ENCODE data around the gene PPP2R3C.
A peak's percentile ranks its signal among the peaks of the same experiment; 100 is the strongest.

The PPP2R3C gene

DNA sequence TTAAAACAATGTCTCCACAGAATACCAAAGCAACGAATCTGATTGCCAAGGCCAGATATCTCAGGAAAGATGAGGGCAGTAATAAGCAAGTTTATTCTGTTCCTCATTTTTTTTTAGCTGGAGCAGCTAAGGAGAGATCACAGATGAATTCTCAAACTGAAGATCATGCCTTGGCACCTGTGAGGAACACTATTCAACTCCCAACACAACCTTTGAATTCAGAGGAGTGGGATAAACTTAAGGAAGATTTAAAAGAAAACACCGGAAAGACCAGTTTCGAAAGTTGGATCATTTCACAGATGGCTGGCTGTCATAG is 1.6 kb upstream of the PPP2R3C start:
- no peak for DNase-seq (ENCODE audit: low read depth, low spot score)
- Histone ChIP-seq H3K4me1 (ENCODE audit: insufficient read depth, insufficient read length) (no peaks in the 10 kb centered on the region), H3K9ac (ENCODE audit: insufficient read length, low read depth) (peak overlapping the region; percentile 92), H3K36me3 (ENCODE audit: insufficient read depth, insufficient read length, low read length) (peaks cover 17% of the 10 kb centered on the region), H3K9me3 (ENCODE audit: insufficient read depth, low read length) (no peaks in the 10 kb centered on the region), H3K4me3 (ENCODE audit: insufficient read length, low read depth) (peak overlapping the region; percentile 67), H3K27me3 (ENCODE audit: insufficient read depth, insufficient read length) (no peaks in the 10 kb centered on the region)
- TF ChIP-seq ZNF274 (IDR thresholded peaks at IDR 0.05; ENCODE audit: low read depth, low read length): no peak
- TF ChIP-seq YY1 (IDR thresholded peaks at IDR 0.05; ENCODE audit: insufficient read depth, insufficient read length): no peak
- no peak for TF ChIP-seq SUZ12 (IDR thresholded peaks at IDR 0.05; ENCODE audit: extremely low read depth, insufficient read depth, insufficient read length)

DNA sequence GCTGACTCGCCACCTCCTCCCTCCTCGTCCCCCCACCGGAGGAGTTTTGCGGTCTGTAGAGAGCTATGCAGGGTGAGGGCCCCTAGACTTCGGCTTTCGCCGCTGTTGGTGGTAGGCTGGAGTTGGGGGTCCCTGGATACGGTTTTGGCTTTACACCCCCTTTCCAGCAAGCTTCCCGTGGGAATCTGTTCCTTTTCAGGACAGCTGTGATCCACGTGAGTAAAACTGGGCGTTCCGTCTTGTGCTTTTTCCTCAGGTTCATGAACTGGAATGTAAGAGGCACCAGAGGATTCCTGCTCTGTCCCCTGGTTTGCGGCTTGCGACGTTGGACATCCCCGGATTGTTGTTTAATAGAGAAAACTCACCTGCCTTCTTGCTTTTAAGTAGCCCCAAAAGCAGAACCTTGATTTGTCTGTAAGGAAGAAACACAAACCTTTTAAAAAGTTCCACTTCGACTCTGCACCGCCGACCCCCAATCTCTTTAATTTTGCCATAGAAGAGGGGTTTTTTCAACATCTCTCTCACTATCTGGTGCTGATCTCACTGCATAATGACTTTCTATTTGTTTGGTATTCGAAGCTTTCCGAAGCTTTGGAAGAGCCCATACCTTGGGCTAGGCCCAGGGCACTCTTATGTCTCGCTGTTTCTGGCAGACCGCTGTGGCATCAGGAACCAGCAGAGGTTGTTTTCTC is 1.1 kb upstream of the PPP2R3C start:
- no peak for DNase-seq (ENCODE audit: low read depth, low spot score)
- no peaks in the 10 kb centered on the region for H3K4me1 ChIP-seq (ENCODE audit: insufficient read depth, insufficient read length)
- TF ChIP-seq SUZ12 (IDR thresholded peaks at IDR 0.05; ENCODE audit: extremely low read depth, insufficient read depth, insufficient read length): no peak
- TF ChIP-seq YY1 (IDR thresholded peaks at IDR 0.05; ENCODE audit: insufficient read depth, insufficient read length): no peak
- no peak for TF ChIP-seq ZNF274 (IDR thresholded peaks at IDR 0.05; ENCODE audit: low read depth, low read length)
- no peaks in the 10 kb centered on the region for H3K27me3 ChIP-seq (ENCODE audit: insufficient read depth, insufficient read length)
- peaks cover 15% of the 10 kb centered on the region for H3K36me3 ChIP-seq (ENCODE audit: insufficient read depth, insufficient read length, low read length)
- H3K4me3 ChIP-seq (ENCODE audit: insufficient read length, low read depth): peak overlapping the region; percentile 67
- no peaks in the 10 kb centered on the region for H3K9me3 ChIP-seq (ENCODE audit: insufficient read depth, low read length)
- peak overlapping the region; percentile 92 for H3K9ac ChIP-seq (ENCODE audit: insufficient read length, low read depth)

DNA sequence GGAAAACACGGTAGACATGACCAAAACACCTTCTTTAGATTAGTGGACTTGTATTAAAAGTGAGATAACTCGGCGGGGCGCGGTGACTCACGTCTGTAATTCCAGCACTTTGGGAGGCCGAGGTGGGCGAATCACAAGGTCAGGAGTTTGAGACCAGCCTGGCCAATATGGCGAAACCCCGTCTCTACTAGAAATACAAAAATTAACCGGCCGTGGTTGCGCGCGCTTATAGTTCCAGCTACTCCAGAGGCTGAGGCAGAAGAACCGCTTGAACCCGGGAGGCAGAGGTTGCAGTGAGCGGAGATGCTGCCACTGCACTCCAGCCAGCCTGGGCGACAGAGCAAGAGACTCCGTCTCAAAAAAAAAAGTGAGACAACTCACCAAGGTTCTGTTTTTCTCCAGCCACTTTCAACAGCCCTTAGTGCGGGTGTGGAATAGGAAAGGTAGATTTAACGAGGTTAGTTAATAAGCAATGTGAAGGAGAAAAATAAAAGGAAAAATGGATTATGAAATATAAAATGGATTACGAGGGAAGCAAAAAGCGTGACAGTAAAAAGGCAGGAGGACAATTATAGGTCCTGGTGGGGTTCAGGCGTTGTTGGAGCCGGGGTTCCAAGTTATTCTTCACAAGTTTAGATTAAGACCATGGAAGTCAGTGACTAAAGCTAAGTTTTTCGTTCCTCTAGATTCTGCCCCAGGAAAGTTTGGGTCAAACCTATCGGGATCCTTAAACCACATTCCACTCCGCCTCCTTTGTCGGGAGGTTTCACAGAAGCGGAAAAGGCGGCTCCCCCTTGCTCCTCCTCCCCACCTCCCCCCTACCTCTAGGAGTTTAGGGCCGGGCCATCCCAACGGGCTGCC is 534 bp downstream of the PPP2R3C start:
- Histone ChIP-seq H3K9ac (ENCODE audit: insufficient read length, low read depth) (peak overlapping the region; percentile 92), H3K4me3 (ENCODE audit: insufficient read length, low read depth) (peak overlapping the region; percentile 67), H3K4me1 (ENCODE audit: insufficient read depth, insufficient read length) (no peaks in the 10 kb centered on the region), H3K9me3 (ENCODE audit: insufficient read depth, low read length) (no peaks in the 10 kb centered on the region), H3K27me3 (ENCODE audit: insufficient read depth, insufficient read length) (no peaks in the 10 kb centered on the region), H3K36me3 (ENCODE audit: insufficient read depth, insufficient read length, low read length) (peaks cover 7% of the 10 kb centered on the region)
- no peak for DNase-seq (ENCODE audit: low read depth, low spot score)
- TF ChIP-seq ZNF274 (IDR thresholded peaks at IDR 0.05; ENCODE audit: low read depth, low read length) (no peak), SUZ12 (IDR thresholded peaks at IDR 0.05; ENCODE audit: extremely low read depth, insufficient read depth, insufficient read length) (no peak), YY1 (IDR thresholded peaks at IDR 0.05; ENCODE audit: insufficient read depth, insufficient read length) (no peak)

DNA sequence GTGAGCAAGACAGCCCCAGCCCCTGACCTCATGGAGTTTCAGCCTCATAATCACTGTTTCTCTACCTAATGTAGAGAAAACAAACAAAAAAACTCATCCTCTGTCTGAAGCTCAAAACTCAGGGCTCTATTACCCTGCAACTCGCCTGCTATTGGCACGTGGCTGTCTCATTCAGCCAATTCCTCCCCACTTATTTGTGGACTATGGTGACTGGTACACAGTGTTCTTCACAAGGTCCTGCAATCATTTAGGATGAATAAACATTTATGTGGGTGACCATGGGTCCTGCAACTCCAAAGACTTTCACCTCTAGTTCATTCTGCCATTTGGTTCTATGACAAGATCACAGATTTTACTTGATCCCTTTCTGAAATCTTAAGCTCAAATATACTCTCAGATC is 4.7 kb downstream of the PPP2R3C start:
- no peak for DNase-seq (ENCODE audit: low read depth, low spot score)
- Histone ChIP-seq H3K4me3 (ENCODE audit: insufficient read length, low read depth) (no peak overlapping the region), H3K36me3 (ENCODE audit: insufficient read depth, insufficient read length, low read length) (peaks cover 16% of the 10 kb centered on the region), H3K4me1 (ENCODE audit: insufficient read depth, insufficient read length) (no peaks in the 10 kb centered on the region), H3K27me3 (ENCODE audit: insufficient read depth, insufficient read length) (no peaks in the 10 kb centered on the region), H3K9me3 (ENCODE audit: insufficient read depth, low read length) (peaks cover 1% of the 10 kb centered on the region; the same call in 1 of the 2 replicates), H3K9ac (ENCODE audit: insufficient read length, low read depth) (no peak overlapping the region)
- no peak for TF ChIP-seq YY1 (IDR thresholded peaks at IDR 0.05; ENCODE audit: insufficient read depth, insufficient read length)
- no peak for TF ChIP-seq ZNF274 (IDR thresholded peaks at IDR 0.05; ENCODE audit: low read depth, low read length)
- no peak for TF ChIP-seq SUZ12 (IDR thresholded peaks at IDR 0.05; ENCODE audit: extremely low read depth, insufficient read depth, insufficient read length)

DNA sequence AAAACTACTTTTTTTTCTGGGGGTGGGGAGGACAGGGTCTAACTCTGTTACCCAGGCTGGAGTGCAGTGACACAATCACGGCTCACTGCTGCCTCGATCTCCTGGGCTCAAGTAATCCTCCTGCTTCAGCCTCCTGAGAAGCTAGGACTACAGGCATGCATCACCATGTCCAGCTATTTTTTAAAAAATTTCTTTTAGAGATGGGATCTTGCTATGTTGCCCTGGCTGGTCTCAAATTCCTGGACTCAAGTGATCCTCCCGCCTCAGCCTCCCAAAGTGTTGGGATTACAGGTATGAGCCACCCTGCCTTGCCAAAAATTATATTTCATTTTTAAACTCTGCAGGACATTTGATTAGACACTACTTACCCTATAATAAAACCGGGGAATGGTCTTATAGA is 5.5 kb downstream of the PPP2R3C start:
- Histone ChIP-seq H3K4me1 (ENCODE audit: insufficient read depth, insufficient read length) (no peaks in the 10 kb centered on the region), H3K36me3 (ENCODE audit: insufficient read depth, insufficient read length, low read length) (peaks cover 23% of the 10 kb centered on the region), H3K9me3 (ENCODE audit: insufficient read depth, low read length) (peaks cover 10% of the 10 kb centered on the region), H3K4me3 (ENCODE audit: insufficient read length, low read depth) (no peak overlapping the region), H3K9ac (ENCODE audit: insufficient read length, low read depth) (no peak overlapping the region), H3K27me3 (ENCODE audit: insufficient read depth, insufficient read length) (no peaks in the 10 kb centered on the region)
- TF ChIP-seq SUZ12 (IDR thresholded peaks at IDR 0.05; ENCODE audit: extremely low read depth, insufficient read depth, insufficient read length): no peak
- TF ChIP-seq ZNF274 (IDR thresholded peaks at IDR 0.05; ENCODE audit: low read depth, low read length): no peak
- no peak for TF ChIP-seq YY1 (IDR thresholded peaks at IDR 0.05; ENCODE audit: insufficient read depth, insufficient read length)
- no peak for DNase-seq (ENCODE audit: low read depth, low spot score)

DNA sequence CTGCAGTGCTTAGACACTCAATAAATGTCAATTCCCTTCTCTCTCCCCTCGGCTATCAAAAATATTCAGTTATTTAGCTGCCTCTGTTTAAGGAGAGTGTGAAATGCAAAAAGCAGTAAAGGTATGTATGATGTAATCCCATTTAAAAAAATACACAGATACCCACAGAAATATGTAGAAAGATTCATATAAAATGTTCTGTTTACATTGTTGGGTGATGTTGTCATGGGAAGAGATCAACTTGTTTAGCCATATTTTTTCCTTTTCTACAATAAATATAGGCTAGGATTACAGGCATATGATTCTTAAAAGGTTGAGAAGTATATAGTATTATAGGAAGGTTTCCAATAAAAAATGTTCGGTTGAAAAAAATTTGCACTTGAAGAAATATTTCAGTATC is 7.8 kb downstream of the PPP2R3C start:
- Histone ChIP-seq H3K36me3 (ENCODE audit: insufficient read depth, insufficient read length, low read length) (peaks cover 42% of the 10 kb centered on the region), H3K9me3 (ENCODE audit: insufficient read depth, low read length) (peaks cover 10% of the 10 kb centered on the region), H3K4me3 (ENCODE audit: insufficient read length, low read depth) (no peak overlapping the region), H3K4me1 (ENCODE audit: insufficient read depth, insufficient read length) (no peaks in the 10 kb centered on the region), H3K27me3 (ENCODE audit: insufficient read depth, insufficient read length) (no peaks in the 10 kb centered on the region), H3K9ac (ENCODE audit: insufficient read length, low read depth) (no peak overlapping the region)
- no peak for DNase-seq (ENCODE audit: low read depth, low spot score)
- no peak for TF ChIP-seq ZNF274 (IDR thresholded peaks at IDR 0.05; ENCODE audit: low read depth, low read length)
- no peak for TF ChIP-seq YY1 (IDR thresholded peaks at IDR 0.05; ENCODE audit: insufficient read depth, insufficient read length)
- TF ChIP-seq SUZ12 (IDR thresholded peaks at IDR 0.05; ENCODE audit: extremely low read depth, insufficient read depth, insufficient read length): no peak

DNA sequence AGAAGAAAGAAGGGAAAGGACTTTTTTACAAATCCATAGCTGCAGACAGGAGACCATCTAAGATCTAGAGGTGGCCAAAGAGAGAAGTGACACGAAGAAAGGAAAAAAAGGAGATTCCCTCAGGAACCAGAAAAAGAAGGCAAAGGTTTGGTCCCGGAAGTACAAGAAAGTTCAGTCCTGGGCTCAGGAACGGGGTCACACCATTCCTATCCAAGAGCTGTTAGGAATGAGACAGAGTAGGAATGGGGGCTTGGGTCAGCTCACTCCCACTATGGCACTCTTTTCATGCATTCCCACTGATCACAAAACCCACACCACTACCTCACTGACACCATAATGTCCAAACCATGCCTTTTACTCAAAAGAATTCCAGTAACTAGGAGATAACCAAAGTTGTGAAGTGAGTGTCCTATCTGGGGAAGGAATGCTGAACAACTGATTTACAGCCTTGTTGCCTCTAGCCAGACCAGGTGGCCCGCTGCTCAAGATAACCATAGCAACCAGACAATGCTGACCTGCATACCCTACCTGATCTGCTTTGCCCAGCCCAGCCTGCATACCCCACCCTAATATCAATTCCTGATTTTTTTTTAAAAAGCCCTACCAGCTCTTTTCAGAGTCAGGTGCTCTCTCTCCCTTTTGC is 8.4 kb downstream of the PPP2R3C start:
- no peak for DNase-seq (ENCODE audit: low read depth, low spot score)
- peaks cover 10% of the 10 kb centered on the region for H3K9me3 ChIP-seq (ENCODE audit: insufficient read depth, low read length)
- H3K27me3 ChIP-seq (ENCODE audit: insufficient read depth, insufficient read length): no peaks in the 10 kb centered on the region
- TF ChIP-seq YY1 (IDR thresholded peaks at IDR 0.05; ENCODE audit: insufficient read depth, insufficient read length): no peak
- no peak for TF ChIP-seq SUZ12 (IDR thresholded peaks at IDR 0.05; ENCODE audit: extremely low read depth, insufficient read depth, insufficient read length)
- TF ChIP-seq ZNF274 (IDR thresholded peaks at IDR 0.05; ENCODE audit: low read depth, low read length): no peak
- no peaks in the 10 kb centered on the region for H3K4me1 ChIP-seq (ENCODE audit: insufficient read depth, insufficient read length)
- peaks cover 44% of the 10 kb centered on the region for H3K36me3 ChIP-seq (ENCODE audit: insufficient read depth, insufficient read length, low read length)
- no peak overlapping the region for H3K9ac ChIP-seq (ENCODE audit: insufficient read length, low read depth)
- H3K4me3 ChIP-seq (ENCODE audit: insufficient read length, low read depth): no peak overlapping the region
